Measurements from ENCODE around the gene RNF19B. TPM values are rescaled to one million over a fixed set of nuclear protein-coding genes. Genes with fewer than 3 reads are reported as not detected.
A peak's percentile ranks its signal among the peaks of the same experiment; 100 is the strongest.

Gene RNF19B
- total RNA-seq, 1 donor from 2014 or later, result 40.0 TPM

DNA sequence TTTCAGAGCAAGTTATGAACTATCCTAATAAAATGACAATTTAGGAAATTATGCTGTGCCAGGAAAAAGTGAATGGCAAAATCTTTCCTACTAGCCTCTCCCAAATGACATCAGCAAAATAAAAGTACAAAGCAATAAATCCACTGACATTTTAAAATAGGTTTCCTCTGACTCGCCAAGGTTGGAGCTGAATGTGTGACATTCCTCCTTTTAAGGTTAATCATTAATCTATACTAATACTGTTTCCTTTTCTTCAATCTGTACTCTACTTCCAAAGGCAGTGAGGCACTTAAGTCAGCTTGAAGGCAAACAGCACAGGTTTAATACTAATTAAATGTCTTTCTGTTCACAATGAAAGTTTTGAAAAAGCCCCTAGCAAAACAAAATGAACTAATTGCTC is 15.7 kb downstream of the RNF19B start:
- peaks cover 13 to 42% of the 10 kb centered on the region in 2 donors for H3K4me1 ChIP-seq
- no peak overlapping the region for H3K4me3 ChIP-seq
- peaks cover 18% of the 10 kb centered on the region in 2 donors for H3K36me3 ChIP-seq
- TF ChIP-seq, protein P1, sequence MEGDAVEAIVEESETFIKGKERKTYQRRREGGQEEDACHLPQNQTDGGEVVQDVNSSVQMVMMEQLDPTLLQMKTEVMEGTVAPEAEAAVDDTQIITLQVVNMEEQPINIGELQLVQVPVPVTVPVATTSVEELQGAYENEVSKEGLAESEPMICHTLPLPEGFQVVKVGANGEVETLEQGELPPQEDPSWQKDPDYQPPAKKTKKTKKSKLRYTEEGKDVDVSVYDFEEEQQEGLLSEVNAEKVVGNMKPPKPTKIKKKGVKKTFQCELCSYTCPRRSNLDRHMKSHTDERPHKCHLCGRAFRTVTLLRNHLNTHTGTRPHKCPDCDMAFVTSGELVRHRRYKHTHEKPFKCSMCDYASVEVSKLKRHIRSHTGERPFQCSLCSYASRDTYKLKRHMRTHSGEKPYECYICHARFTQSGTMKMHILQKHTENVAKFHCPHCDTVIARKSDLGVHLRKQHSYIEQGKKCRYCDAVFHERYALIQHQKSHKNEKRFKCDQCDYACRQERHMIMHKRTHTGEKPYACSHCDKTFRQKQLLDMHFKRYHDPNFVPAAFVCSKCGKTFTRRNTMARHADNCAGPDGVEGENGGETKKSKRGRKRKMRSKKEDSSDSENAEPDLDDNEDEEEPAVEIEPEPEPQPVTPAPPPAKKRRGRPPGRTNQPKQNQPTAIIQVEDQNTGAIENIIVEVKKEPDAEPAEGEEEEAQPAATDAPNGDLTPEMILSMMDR (IDR thresholded peaks at IDR 0.05), result no peak
- intact Hi-C loops (cut with DNase I), result loop anchor here (1.0 to 5.0 kb wide), 2 partner anchors 15 to 38 kb away; partner anchors contain the start of gene RNF19B
- no peak for DNase-seq (ENCODE audit: low spot score in 2 of 2)
- peak overlapping the region; percentile 71 to 79 for H3K27ac ChIP-seq
- H3K9me3 ChIP-seq, result no peaks in the 10 kb centered on the region
- no peaks in the 10 kb centered on the region for H3K27me3 ChIP-seq

DNA sequence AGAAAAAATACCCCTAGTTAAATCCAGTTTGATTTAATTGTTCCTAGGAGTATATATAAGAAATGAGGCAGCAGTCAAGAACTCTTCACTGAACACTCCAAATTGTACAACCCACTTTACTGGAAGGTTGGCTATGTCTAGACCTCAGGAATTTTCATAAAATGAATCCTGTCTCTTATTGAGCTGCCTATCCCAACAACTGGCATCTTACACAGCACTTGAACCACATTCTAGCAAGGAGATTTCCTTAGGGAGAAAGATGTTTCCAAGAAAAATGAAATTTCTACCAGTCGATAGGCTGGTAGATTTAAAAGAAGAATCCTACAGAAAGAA is 16.3 kb downstream of the RNF19B start:
- intact Hi-C loops (cut with DNase I), result loop anchor here (1.0 to 5.0 kb wide), 2 partner anchors 16 to 39 kb away; partner anchors contain the start of gene RNF19B
- Histone ChIP-seq H3K4me3 (no peak overlapping the region), H3K36me3 (peaks cover 24% of the 10 kb centered on the region in 2 donors), H3K9me3 (no peaks in the 10 kb centered on the region), H3K27me3 (no peaks in the 10 kb centered on the region), H3K4me1 (peaks cover 13 to 42% of the 10 kb centered on the region in 2 donors), H3K27ac (peak overlapping the region; percentile 71 to 79)
- TF ChIP-seq, protein P1 (IDR thresholded peaks at IDR 0.05), result no peak
- DNase-seq (ENCODE audit: low spot score in 2 of 2), result no peak

DNA sequence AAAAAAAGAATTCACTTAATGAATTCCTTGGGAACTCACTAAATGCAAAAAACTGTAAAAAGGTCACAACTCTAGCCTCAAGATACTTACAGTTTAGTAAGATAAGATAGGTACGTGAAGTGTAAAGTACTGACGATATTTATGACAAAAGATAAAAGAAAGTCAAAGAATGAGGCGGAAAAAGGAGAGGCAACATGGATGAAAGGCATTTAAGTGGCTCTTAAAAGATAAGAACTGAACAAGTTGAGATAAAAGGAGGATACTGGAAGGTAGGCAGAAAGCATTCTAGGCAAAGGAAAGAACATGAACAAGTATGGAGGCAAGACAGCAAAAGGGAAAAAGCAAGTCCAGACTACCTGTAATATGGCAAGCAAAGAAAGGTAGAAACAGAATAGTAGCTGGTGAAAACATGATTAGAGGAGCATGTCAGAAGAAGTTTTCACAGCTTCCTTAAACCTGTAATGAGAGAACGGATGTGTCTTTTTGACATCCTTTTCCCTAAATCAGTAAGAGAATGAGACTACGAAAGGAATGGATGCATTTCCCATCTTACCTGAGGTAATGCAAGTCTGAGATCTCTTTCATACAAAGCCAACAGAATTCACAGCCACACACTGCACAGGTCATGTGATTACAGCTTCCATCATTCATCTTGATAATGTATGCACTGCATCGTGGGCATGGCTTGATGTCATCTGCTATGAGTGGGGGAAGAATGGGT is 16.8 kb downstream of the RNF19B start:
- no peak for DNase-seq (ENCODE audit: low spot score in 2 of 2)
- H3K4me3 ChIP-seq, result no peak overlapping the region
- H3K27ac ChIP-seq, result peak overlapping the region; percentile 71 to 79
- TF ChIP-seq, protein P1 (IDR thresholded peaks at IDR 0.05), result no peak
- peaks cover 29% of the 10 kb centered on the region in 2 donors for H3K36me3 ChIP-seq
- H3K27me3 ChIP-seq, result no peaks in the 10 kb centered on the region
- H3K4me1 ChIP-seq, result peaks cover 13 to 42% of the 10 kb centered on the region in 2 donors
- no peaks in the 10 kb centered on the region for H3K9me3 ChIP-seq
- intact Hi-C loops (cut with DNase I), result loop anchor here (1.0 to 5.0 kb wide), 2 partner anchors 16 to 39 kb away; partner anchors contain the start of gene RNF19B

DNA sequence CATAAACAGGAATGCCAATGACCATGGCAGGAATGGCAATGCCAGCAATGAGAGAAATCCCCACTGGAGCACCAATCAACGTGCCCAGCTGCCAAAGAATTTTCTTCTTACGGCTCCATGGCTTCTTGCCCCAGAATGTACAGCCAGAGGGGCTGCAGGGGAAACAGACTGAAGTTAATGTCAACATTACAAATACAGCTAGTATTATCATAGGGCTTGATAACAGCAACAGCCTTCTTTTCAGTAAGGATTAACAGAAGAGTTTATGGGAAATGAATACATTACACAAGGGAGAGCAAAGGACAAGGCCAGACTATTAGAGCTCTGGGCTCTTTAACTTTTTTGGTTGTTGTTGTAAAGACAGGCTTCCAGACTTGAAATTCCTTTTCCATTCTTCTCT is 18.2 kb downstream of the RNF19B start:
- intact Hi-C loops (cut with DNase I), result loop anchor here (5.0 kb wide), 1 partner anchor 41 kb away; no protein-coding TSS in a partner anchor
- Histone ChIP-seq H3K27me3 (no peaks in the 10 kb centered on the region), H3K4me3 (no peak overlapping the region), H3K4me1 (peaks cover 13 to 42% of the 10 kb centered on the region in 2 donors), H3K36me3 (peaks cover 42 to 43% of the 10 kb centered on the region in 2 donors), H3K27ac (peak overlapping the region; percentile 71 to 79), H3K9me3 (no peaks in the 10 kb centered on the region)
- peak in 1 of 2 donors; percentile 70 for DNase-seq (ENCODE audit: low spot score in 2 of 2)
- TF ChIP-seq, protein P1 (IDR thresholded peaks at IDR 0.05), result no peak

DNA sequence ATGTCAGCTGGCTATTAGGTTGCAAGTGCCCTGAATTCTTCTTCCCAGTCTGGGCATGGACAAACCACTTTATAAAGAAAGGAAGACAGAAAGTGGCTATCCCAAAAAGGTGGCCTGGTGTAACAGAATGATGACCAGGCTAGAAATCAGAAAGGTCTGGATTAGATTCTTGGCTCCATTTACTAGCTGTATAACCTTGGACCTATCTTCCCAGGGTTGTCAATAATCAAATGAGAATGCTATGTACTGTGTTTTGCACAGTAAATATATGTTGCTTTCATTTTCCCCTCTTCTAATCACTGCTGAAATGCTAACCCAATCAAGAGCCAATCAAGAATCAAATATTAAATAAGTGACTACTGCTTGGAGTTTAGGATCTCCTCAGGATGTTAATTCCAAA is 20.4 kb downstream of the RNF19B start:
- H3K27me3 ChIP-seq, result no peaks in the 10 kb centered on the region
- TF ChIP-seq, protein P1 (IDR thresholded peaks at IDR 0.05), result no peak
- peaks cover 10 to 33% of the 10 kb centered on the region in 2 donors for H3K4me1 ChIP-seq
- peak overlapping the region in 1 of 2 donors; percentile 8 for H3K27ac ChIP-seq
- no peak overlapping the region for H3K4me3 ChIP-seq
- intact Hi-C loops (cut with DNase I), result no loop called here
- DNase-seq (ENCODE audit: low spot score in 2 of 2), result no peak
- H3K36me3 ChIP-seq, result peaks cover 55 to 60% of the 10 kb centered on the region in 2 donors
- H3K9me3 ChIP-seq, result no peaks in the 10 kb centered on the region

Measured in ascending aorta (tissue), 2 donors.